HG03066 (cell line): ENCODE measurements around the gene L3HYPDH.

Experiments
- ATAC-seq: cut with Tn5 transposase; IDR thresholded peaks from one replicate; pipeline ENCODE4 v1.9.1; 2021; ENCODE audit warnings: low read depth; ENCODE audit not compliant: unreplicated experiment

The L3HYPDH gene

GRCh38 chr14:59428581-59429012 lies 55.6 kb downstream of the L3HYPDH start:
- ATAC-seq = no peak

GRCh38 chr14:59427653-59428580 lies 56.3 kb downstream of the L3HYPDH start:
- no peak for ATAC-seq

DNA sequence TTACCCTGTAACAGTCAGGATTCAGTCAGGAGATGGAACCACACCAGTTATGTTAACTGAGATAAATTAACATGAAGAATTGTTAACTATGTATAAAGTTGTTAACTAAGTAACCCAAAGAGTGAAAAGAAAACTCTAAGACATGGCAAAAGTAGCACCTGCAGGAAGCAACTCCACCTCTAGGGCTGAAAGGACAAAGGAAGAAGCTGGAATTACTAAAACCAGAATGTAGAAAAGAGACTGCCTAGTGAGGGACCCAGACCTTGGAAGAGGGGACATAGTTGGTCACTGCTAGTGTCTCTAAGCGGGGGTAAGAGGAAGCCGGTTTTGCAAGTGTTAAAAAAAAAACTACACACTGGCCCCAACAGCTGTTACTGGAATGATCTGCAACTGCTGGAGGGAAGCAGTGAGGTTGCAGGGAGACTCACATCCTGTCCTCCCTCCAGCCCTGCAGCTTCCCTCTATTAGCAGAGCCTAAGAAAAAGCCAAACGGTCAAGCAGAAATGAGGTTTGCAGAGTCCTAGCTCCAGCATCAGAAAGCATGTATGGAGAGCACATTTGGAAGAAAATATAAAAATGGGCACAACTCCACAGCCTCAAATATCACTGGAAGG lies 58.8 kb downstream of the L3HYPDH start:
- no peak for ATAC-seq

GRCh38 chr14:59424341-59425071 lies 59.7 kb downstream of the L3HYPDH start:
- ATAC-seq = no peak
